SK-N-MC (cell line): ENCODE data around the gene NEUROG1.

Source experiments
- EZH2 ChIP-seq: fragments of 200-600 bp; sonication (generic); IDR thresholded peaks from one replicate; pipeline ENCODE4 v1.6.1; 2017; ENCODE audit warnings: antibody characterized with exemption
- FOXP2 ChIP-seq: optimal IDR thresholded peaks from 2 replicates; pipeline ENCODE3; 2011; ENCODE audit warnings: mild to moderate bottlenecking, moderate library complexity; ENCODE audit not compliant: insufficient read depth; ENCODE audit errors: extremely low read length, control extremely low read depth
- POLR2AphosphoS5 ChIP-seq: IDR thresholded peaks from 2 replicates; pipeline ENCODE4 v1.6.1; 2012; ENCODE audit warnings: mild to moderate bottlenecking, low read depth, low read length, borderline replicate concordance

DNA sequence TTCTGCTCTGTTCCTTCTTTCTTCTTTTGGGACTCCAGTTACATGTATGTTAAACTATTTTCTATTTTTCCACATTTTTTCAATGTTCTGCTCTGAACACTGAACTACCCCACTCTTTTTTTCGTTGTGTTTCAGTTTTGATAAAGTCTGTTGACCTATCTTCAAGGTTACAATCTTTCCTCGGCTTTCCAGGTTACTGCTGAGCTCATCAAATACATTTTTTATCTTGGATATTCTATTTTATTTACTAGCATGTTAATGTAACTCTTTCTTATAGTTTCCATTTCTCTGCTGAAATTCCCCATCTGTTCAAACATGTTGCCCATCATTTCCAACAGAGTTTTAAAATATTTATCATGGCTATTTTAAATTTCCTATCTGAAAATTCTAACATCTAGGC, 13.8 kb downstream of the NEUROG1 start:
- TF ChIP-seq EZH2 (no peak), POLR2AphosphoS5 (no peak), FOXP2 (no peak)
